PC-9 (cell line): ENCODE data around the gene BCL2. TPM values are rescaled to one million over a fixed set of nuclear protein-coding genes. Genes with fewer than 3 reads are reported as not detected.
A peak's percentile ranks its signal among the peaks of the same experiment; 100 is the strongest.

Experiments
- BruUV-seq: library from RNA; stranded (reverse); fragments of 400-500 nt; replicated peaks from 2 replicates; lab custom pipeline; 2021; lab: Mats Ljungman, UMichigan
- CTCF ChIA-PET: fragments of 300-600 bp; sonication (Branson Sonifier 250); formaldehyde crosslinking; loops from one replicate; lab custom pipeline; 2022; ENCODE audit warnings: antibody characterized with exemption; lab: Charles Lee
- POLR2A ChIA-PET: fragments of 300-600 bp; sonication (Branson Sonifier 250); formaldehyde crosslinking; loops from one replicate; lab custom pipeline; 2022; ENCODE audit warnings: antibody characterized with exemption; ENCODE audit not compliant: unreplicated experiment; lab: Charles Lee
- DNase-seq, 2 experiments: peaks; one replicate each; pipeline versions ENCODE4 v3.0.0 to v3.0.0-alpha.2; 2015 to 2022; ENCODE audit warnings: mixed read lengths in 1 of 2
- H2AFZ ChIP-seq: fragments of 200-600 bp; sonication (generic); 2 replicates; pipeline ENCODE4 v1.8.1; 2017; ENCODE audit warnings: antibody characterized with exemption
- H3F3A ChIP-seq: fragments of 200-600 bp; sonication (generic); 2 replicates; pipeline ENCODE4 v1.8.1; 2017; ENCODE audit warnings: antibody characterized with exemption, mild to moderate bottlenecking, low read depth; ENCODE audit not compliant: insufficient read depth
- H3K27ac ChIP-seq: fragments of 200-600 bp; sonication (generic); 2 replicates; pipeline ENCODE4 v1.6.1; 2016; ENCODE audit warnings: mixed run types
- H3K27me3 ChIP-seq: fragments of 200-600 bp; sonication (generic); 2 replicates; pipeline ENCODE4 v1.6.1; 2016; ENCODE audit warnings: low read depth, mixed run types; ENCODE audit not compliant: insufficient read depth
- H3K36me3 ChIP-seq: fragments of 200-600 bp; sonication (generic); 2 replicates; pipeline ENCODE4 v1.6.1; 2016; ENCODE audit warnings: low read depth, mixed run types
- H3K4me1 ChIP-seq: fragments of 200-600 bp; sonication (generic); replicated peaks from 2 replicates; pipeline ENCODE4 v1.6.1; 2016; ENCODE audit warnings: mixed run types; ENCODE audit not compliant: insufficient read depth
- H3K4me2 ChIP-seq: fragments of 200-600 bp; sonication (generic); 2 replicates; pipeline ENCODE4 v1.6.1; 2017; ENCODE audit warnings: mixed run types
- H3K4me3 ChIP-seq: fragments of 200-600 bp; sonication (generic); 2 replicates; pipeline ENCODE4 v1.6.1; 2016; ENCODE audit warnings: mixed run types
- H3K79me2 ChIP-seq: fragments of 200-600 bp; sonication (generic); 2 replicates; pipeline ENCODE4 v1.6.1; 2017; ENCODE audit warnings: low read depth, mixed run types
- H3K9me2 ChIP-seq: fragments of 200-600 bp; sonication (generic); 2 replicates; pipeline ENCODE4 v1.8.1; 2017; ENCODE audit warnings: mild to moderate bottlenecking; ENCODE audit not compliant: insufficient read depth
- H3K9me3 ChIP-seq: fragments of 200-600 bp; sonication (generic); 2 replicates; pipeline ENCODE4 v1.8.1; 2016; ENCODE audit warnings: low read depth; ENCODE audit not compliant: insufficient read depth
- H4K20me1 ChIP-seq: fragments of 200-600 bp; sonication (generic); 2 replicates; pipeline ENCODE4 v1.8.1; 2017; ENCODE audit not compliant: insufficient read depth
- EZH2 ChIP-seq: fragments of 200-600 bp; sonication (generic); IDR thresholded peaks from 2 replicates; pipeline ENCODE4 v1.8.0; 2017; ENCODE audit warnings: antibody characterized with exemption, low read depth
- intact Hi-C: fragments of 100-400 bp; cut with micrococcal nuclease; formaldehyde crosslinking; loops from one replicate; pipeline ENCODE4 v1.10.0; 2022; ENCODE audit not compliant: unreplicated experiment
- total RNA-seq: library from RNA; stranded (reverse); gene quantifications from 2 replicates; pipeline ENCODE4 v1.2.3, GENCODE V29; 2021
- TF ChIP-seq, protein P1 (sequence below): fragments of 200-600 bp; sonication (generic); conservative IDR thresholded peaks from 2 replicates; pipeline ENCODE4 v1.6.1; 2017; ENCODE audit warnings: mixed run types, antibody characterized with exemption, mild to moderate bottlenecking, moderate library complexity

BCL2 gene
- total RNA-seq, 1 experiment from 2014 or later: 2.0 TPM

DNA sequence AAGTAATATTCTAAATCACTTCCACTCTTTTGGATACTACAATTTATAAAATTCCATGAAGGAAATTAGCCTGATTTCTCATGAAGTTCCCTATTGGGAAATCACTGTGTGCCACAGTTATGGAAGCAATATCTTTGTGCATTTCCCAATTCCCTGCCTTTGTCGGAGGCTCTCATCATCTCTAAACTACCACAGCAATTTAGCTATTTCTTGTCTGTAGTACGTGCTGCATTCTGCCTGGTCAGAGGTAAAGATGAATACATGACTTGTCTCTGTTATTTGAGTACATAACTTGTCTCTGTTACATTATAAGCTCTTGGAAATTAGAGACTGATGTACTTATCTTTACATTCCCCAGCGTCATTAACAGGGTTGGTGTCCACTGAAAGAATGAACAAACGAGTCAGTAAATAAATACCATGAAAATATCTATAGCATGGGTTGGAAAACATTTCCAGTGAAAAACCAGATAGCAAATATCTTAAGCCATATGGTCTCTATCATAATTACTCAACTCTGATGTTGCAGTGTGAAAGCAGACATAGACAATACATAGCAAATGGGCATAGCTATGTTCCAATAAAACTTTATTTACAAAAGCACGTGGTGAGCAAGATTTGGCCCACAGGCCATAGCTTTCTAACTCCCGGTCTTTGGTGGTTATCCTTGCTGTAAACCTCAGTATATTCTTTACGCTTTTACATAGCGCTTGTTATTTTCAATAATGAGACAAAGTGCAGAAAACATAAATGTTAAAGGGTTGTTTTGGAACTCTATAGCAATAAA lies 78.8 kb downstream of the BCL2 start:
- POLR2A ChIA-PET: no interaction called here
- Histone ChIP-seq H3K9me2 (no peaks in the 10 kb centered on the region), H3K27me3 (no peaks in the 10 kb centered on the region), H3K9me3 (no peaks in the 10 kb centered on the region), H3K79me2 (no peaks in the 10 kb centered on the region), H3K4me3 (no peak overlapping the region), H3K27ac (no peak overlapping the region), H3K4me1 (peaks cover 22% of the 10 kb centered on the region), H3K4me2 (no peak overlapping the region), H3F3A (peaks cover 15% of the 10 kb centered on the region; the same call in 1 of the 2 replicates), H4K20me1 (no peaks in the 10 kb centered on the region), H2AFZ (no peak overlapping the region), H3K36me3 (no peaks in the 10 kb centered on the region)
- no TSS peak for BruUV-seq
- intact Hi-C loops: no loop called here
- CTCF ChIA-PET: no interaction called here
- no peak for TF ChIP-seq EZH2
- TF ChIP-seq, protein P1, sequence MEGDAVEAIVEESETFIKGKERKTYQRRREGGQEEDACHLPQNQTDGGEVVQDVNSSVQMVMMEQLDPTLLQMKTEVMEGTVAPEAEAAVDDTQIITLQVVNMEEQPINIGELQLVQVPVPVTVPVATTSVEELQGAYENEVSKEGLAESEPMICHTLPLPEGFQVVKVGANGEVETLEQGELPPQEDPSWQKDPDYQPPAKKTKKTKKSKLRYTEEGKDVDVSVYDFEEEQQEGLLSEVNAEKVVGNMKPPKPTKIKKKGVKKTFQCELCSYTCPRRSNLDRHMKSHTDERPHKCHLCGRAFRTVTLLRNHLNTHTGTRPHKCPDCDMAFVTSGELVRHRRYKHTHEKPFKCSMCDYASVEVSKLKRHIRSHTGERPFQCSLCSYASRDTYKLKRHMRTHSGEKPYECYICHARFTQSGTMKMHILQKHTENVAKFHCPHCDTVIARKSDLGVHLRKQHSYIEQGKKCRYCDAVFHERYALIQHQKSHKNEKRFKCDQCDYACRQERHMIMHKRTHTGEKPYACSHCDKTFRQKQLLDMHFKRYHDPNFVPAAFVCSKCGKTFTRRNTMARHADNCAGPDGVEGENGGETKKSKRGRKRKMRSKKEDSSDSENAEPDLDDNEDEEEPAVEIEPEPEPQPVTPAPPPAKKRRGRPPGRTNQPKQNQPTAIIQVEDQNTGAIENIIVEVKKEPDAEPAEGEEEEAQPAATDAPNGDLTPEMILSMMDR: no peak
- DNase-seq: no peak

- Histone ChIP-seq H3K79me2 (no peaks in the 10 kb centered on the region), H3K9me2 (no peaks in the 10 kb centered on the region), H3K4me1 (peaks cover 22% of the 10 kb centered on the region), H3F3A (peaks cover 15% of the 10 kb centered on the region; the same call in 1 of the 2 replicates), H3K9me3 (no peaks in the 10 kb centered on the region), H3K4me3 (peak overlapping the region; percentile 42; the same call in 1 of the 2 replicates), H3K4me2 (peak overlapping the region; percentile 80), H2AFZ (peak overlapping the region; percentile 58; the same call in 1 of the 2 replicates), H3K36me3 (no peaks in the 10 kb centered on the region), H4K20me1 (no peaks in the 10 kb centered on the region), H3K27ac (peak overlapping the region; percentile 76), H3K27me3 (no peaks in the 10 kb centered on the region)
- no peak for DNase-seq
- TF ChIP-seq, protein P1: no peak
- no peak for TF ChIP-seq EZH2
- BruUV-seq: no TSS peak
- ChIA-PET CTCF (no interaction called here), POLR2A (no interaction called here)
- intact Hi-C loops: loop anchor here (5.0 kb wide), 1 partner anchor 79 kb away; the partner anchor contains the start of gene BCL2
Measured at GRCh38 chr18:63238693-63239075, 80.9 kb downstream of the BCL2 start.

DNA sequence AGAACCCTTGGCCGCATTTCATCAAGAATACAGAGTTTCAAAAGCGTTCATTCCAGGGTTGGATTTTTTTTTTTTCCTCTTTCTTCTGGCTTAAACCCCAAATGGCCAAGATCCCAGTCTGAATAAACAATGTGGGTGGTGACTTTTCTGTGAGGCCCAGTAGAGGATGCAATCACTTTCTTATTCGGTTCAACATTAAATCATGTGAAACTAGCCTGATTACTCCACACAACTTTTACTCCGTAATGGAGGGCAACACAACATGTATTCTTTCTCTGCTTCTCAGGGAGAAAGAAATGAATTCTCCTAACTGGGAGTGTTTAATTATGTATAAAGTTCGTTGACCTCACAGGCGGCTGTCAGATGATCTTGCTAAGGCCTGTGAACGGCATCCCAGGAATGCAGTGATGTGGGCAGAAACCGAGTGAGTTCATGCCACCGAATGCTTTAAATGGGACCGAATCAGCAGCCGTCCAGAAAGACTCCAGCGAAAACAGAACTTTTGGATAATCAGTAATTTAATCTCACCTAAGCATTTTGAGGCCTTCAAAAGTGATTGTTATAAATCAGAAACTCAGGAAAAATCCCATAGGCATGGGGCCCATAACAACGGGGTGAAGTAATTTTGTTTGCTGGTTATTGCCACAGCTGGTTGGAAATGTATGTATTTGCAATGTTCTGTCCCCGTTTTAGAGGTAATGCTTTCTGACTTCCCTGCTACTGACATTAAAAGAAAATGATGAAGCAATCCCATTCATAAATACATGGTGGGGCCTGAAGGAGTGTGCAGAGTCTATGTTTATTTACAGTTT lies 81.5 kb downstream of the BCL2 start:
- Histone ChIP-seq H3K27me3 (no peaks in the 10 kb centered on the region), H3K36me3 (no peaks in the 10 kb centered on the region), H3K4me1 (peaks cover 22% of the 10 kb centered on the region), H2AFZ (peak overlapping the region; percentile 58), H3F3A (peaks cover 15% of the 10 kb centered on the region; the same call in 1 of the 2 replicates), H3K9me2 (no peaks in the 10 kb centered on the region), H3K4me3 (peak overlapping the region; percentile 42; the same call in 1 of the 2 replicates), H3K9me3 (no peaks in the 10 kb centered on the region), H3K4me2 (peak overlapping the region; percentile 80), H3K79me2 (no peaks in the 10 kb centered on the region), H3K27ac (peak overlapping the region; percentile 76), H4K20me1 (no peaks in the 10 kb centered on the region)
- ChIA-PET CTCF (interaction anchor here (0.6 to 0.7 kb wide), 2 partner anchors 84 to 728 kb away, joined by 5 to 8 read pairs; no protein-coding TSS in a partner anchor), POLR2A (interaction anchor here (0.5 kb wide), 1 partner anchor 76 kb away, joined by 3 read pairs; no protein-coding TSS in a partner anchor)
- no TSS peak for BruUV-seq
- peak; percentile 52 to 86 for DNase-seq
- no peak for TF ChIP-seq EZH2
- TF ChIP-seq, protein P1: no peak
- intact Hi-C loops: loop anchor here (5.0 kb wide), 1 partner anchor 79 kb away; the partner anchor contains the start of gene BCL2
